RCC 7860 (cell line): ENCODE results near the gene MYOM3.

Source experiments
- DNase-seq: peaks from one replicate; pipeline ENCODE4 v3.0.0-alpha.2; 2015; ENCODE audit warnings: low spot score
- FAIRE-seq: peaks from 2 replicates; lab custom pipeline; 2012; peaks lifted over from hg19 to GRCh38; lab: Jason Lieb, UNC

Gene MYOM3

DNA sequence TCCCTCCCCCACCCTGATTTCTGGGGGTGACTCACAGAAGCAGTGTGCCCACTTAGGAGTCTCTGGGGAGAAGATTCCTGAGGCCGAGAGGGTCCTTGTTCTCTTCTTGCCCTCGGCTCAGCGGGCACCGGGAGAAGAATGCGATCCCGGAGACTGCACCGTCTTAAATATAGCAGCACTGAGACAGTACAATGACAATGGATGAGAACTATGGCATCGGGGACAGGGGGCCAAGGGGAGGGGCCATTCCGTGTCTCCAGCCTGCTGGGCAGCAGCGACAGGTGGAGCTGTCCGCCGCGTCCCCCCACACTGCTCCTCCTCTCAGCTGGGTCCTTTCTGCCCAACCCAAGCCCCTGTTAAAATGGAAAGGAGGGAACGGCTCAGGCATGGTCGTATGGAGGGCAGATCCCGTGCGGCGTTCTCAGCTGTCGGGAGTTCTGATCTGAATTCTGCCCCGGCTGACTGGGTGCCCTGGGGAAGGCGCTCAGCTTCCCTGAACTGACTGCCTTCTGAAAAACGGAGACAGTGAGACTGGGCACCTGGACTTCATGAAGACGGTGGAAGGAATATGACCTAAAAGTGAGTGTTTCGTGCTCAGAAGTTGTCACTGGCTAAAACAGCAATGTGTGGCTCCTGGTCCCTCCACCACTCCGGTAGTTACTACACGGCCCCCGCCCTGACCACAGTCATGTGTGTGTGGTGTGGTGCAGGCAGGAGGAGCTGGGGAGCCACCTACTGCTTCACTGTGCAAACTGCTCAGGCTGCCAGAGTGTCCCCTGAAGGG lies at the start of gene MYOM3:
Gene MYOM3 (minus strand): TSS at position 140 of the 784 bp plus-strand sequence. CDS start 3,499 bp downstream, outside the sequence.
- FAIRE-seq (no peak), DNase-seq (peak; percentile 45)

DNA sequence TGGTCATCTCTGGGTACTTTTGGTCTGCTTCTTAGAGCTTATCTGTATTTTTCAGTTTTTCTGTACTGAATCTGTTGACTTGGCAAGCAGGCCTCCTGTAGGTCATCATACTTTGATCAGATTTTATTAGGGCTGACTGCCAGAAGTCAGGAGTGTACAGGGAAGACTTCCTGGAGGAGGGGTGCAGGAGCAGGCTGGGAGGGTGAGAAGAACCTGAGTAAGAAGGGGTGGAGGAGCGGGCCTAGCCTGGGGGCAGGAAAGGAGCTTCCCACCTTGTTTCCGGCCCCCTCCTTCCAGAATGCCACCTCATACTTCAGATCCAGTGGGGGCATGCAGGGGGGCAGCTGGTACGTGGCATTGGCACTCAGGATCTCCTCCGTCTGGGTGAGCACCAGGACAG lies 49.3 kb upstream of the MYOM3 start:
- DNase-seq (no peak), FAIRE-seq (no peak)

DNA sequence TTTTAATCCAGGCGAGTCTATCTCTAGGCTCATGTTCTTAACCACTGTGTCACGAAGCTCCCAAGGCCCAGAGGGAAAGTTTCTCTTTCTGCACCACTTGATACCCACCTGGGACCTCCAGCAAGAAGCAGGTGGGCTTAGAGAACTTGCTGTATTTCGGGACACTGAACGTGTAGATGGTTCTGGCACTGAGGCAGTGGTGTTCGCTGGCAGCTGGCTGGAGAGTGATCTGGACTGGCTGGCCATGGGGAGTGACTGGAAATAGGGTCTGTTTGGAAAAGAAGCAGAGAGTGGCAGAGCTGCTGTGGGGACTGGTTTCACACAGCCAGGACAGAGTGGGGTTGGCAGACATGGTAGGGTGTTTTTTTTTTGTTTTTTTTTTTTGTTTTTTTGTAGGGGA lies 47.4 kb upstream of the MYOM3 start:
- DNase-seq (no peak), FAIRE-seq (no peak)

DNA sequence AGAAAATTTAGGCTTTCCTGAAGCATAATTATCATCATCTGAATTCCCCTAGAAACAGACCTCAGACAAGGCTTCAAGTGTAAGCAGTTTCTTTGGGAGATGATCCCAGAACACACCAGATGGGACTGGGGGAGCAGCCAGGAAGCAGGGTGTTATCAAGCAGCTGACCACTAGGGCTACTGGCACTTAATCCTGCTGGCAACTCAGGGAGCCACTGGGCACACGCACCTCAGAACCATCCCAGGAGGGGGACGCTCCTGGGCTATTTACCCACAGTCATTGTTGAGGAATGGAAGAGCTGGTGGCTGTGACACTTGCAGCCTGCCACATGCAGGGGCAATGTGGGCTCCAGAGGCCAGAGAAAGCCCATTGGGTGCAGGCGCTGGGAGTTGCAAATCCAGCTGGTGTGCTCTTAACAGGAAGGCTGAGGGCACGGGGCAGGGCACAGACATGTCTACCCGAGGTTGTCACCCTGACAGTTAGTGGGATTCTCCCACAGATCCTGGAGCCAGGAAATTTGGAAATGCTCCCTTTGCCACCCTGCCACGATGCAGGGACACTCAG lies 46.1 kb upstream of the MYOM3 start:
- no peak for FAIRE-seq
- no peak for DNase-seq

DNA sequence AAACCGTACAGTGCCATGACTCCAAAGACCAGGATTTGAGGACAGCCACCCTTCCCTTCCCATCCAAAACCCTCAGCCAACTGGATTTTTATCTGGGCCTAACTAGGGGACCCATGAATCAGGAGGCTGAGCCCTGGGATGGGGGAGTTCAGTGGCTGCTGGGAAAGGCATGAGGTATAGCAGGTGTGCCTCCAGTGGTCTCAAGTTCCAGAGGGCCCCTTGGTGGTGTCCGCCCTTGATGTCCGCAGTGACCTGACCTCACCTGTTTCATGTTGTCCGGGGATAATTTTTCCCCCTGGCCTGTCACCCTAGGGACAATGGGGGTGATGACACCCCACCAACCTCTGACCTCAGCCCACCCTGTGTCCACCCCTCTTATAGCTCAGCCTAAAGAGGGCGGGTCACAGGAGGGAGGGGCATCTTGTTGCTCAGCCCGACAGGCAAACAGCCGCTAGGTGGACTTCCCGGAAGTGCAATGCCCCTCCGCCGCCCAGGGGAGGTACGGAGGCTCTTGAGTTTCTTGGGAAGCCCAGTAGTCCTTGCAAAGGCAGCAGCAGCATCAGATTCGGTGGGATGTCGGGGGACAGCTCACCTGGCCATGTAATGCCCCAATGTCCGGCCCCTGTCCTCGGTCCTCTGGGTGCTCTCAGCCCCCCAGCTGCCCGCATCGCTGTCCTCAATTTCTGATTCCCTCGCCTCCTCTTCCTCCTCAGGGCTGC lies 44.8 kb upstream of the MYOM3 start:
- DNase-seq (no peak), FAIRE-seq (no peak)

DNA sequence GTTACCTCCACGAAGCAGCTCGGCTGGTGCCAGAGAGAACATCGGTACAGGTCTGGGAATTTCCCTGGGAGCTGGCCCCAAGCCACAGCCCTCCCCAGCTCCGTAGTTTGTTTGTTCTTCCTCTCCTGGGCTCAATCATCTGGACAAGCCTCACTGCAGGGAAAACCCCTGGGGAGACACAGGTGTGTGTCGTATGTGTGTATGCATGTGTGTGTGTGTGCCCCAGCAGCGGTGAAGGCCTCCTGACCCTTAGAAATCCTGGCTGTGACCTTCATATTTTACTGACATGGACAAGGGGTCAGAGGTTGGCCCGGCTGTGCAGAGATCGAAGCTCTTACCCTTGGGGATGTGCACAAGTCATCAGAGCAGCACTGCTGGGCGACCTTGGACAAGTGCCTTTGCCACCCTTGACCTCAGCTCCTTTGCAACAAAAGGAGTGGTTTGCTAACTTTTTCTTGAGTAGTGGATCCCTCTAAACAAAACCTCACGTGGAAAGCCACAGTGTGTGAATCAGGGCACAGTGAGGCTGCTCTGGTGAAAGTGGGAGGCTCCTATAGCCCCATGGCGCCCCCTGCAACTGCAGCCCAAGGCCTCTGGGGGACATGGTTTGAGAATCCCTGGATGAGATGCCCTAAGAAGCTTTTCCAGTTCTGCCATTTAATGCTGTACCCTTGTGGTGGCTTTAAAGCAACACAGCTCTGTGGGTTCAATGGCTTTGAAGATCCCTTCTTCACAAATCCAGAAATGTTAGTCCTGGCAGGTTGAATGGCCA lies 43.3 kb upstream of the MYOM3 start:
- FAIRE-seq (no peak), DNase-seq (no peak)

DNA sequence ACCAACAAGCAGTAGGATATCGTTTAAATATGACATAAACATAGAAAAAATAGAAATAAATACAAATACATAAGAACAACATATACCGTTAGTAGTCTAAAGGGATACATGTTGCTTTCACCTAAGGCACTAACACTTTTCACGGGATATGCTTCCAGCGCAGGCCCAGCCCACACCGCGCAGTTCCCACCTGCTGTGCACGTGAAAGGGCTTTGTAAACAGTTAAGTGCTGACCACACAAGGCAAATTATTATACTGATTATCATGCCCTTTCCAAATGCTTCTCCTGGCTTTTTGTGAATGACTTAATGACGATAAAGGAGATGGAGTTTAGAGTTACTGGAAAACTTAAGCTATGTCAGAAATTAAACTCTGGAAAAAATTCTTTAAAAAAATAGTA lies 42.3 kb upstream of the MYOM3 start:
- no peak for DNase-seq
- no peak for FAIRE-seq

DNA sequence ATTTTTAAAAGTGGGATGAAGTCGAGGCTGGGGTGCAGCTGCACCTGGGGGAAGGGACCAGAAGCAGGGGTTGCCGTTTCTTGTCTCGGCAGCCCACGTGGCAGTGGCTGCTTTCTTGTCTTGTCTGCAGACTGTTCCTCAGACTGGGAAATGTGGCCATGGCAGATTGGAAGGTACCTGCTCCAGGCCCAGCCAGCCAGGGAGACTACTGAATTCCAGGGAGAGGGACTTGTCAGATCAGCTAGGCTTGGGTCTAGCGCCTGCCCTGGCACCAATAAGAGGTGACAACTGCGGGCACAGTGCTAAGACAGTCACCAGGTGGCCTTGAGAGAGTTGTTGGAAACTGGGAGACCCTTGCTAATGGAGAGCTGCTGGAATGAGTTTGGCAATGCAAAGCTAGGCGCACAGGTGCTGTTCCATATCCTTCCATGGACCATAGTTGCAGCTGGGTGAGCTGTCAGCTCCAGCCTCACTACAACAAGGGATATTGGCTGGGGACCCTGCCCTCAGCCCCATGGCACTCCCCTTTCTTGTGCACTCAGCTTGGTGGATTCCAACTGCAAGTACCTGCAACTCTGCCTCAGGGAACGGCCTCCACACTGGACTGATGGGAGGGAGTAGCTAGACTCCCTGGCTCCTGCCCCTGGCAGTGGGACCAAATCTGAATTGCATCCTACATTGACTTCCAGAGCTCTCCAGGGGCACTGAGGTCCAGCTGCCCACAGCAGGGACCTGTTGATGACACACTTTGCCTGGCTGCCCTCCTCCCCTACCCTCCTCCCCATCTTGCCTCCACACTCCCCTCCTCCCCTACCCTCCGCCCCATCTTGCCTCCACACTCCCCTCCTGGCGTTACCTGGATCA lies 40.9 kb upstream of the MYOM3 start:
- FAIRE-seq (no peak), DNase-seq (no peak)

DNA sequence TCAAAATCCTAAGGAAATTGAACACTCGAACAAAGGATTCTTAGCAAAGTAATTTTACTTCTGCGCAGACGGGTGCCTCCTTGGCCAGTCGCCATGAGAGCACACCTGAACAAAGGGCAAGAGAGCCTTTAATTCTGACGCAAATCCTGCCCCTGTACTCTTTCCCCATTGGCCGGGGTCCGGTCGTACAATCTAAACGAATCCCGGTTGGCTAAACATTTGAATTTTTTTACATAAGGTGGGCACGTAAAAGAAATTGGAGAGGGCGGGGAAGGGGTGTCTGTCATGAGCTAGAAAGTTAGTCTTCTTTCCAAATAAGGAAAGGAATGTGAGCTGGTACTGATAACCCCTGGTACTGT lies 39.2 kb upstream of the MYOM3 start:
- no peak for FAIRE-seq
- DNase-seq: no peak

DNA sequence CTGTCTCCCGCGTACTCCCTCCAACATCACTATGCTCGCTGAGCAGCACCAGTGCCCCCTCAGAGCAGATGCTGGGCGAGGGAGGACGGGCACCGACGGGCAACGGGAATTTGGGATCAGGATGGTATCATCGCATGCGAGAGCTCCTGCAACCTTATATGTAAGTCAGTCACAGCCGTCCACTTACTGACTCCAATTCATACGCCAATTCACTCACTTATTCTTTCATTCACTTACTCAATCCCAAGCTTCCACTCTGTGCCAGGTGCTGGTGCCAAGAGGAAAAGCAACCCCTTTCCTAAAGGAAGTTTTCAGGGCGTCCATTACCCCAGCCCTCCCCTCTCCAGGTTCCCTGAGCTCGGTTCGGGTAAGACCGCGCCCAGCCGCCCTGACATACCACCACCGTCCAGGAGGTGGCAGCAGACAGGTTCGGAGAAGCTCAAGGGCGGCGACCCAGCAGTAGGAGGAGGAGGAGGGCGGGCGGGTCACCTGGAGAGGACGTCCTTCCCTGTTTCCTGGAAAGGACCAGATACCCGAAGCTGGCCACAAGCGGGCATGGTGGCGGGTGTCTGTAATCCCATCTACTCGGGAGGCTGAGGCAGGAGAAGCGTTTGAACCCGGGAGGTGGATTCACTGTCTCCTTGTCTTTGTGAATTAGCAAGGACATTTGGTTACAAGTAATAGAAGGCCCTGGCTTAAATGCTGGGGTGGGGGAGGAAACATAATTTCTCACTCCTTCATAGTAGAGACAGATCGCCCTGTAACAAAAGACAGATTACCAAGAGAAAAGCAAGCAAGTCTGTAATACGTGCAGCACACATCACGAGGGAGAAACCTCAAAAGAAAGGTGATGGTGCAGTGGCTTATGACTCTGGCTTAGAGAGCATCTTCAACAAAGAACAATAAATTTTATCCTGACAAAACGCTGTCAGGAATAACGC lies 38.6 kb upstream of the MYOM3 start:
- DNase-seq (peak; percentile 67), FAIRE-seq (peak; percentile 17)

DNA sequence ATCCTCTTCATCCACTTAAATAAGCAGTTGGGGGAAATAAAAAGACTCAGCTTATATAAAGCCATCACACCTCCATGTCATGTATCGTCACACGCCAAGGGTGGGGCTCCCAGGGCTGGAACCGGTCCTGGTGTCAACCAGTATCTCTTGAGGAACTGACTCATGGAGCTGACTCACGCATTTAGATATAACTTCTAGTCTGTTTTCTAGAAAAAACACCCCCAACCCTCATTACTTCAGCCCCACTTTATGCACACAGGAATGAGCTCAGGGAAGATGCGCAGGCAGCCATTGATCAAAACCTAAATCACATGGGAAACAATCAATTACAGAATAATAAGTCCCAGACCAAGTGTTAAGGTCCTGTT lies 37.9 kb upstream of the MYOM3 start:
- FAIRE-seq (peak; percentile 81), DNase-seq (peak; percentile 75)

DNA sequence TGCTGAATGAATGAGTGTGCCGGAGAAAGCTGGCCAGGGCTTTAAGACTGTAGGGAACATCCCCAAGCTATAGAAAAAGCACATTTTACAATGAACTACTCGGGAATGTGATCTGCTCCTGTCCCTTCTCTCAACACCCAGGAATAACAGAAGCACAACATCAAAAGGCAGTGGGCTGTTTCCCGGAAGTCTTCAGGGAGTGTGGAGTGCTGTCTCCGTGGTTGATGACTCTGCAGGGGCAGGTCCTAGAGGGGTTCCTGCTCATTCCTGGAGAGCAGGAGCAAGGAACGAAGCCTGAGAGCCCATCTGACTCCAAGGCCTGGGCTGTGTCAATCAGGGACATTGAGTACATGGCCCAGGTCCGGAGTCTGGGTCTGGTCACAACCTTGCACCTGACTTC lies 35.9 kb upstream of the MYOM3 start:
- DNase-seq: no peak
- no peak for FAIRE-seq

DNA sequence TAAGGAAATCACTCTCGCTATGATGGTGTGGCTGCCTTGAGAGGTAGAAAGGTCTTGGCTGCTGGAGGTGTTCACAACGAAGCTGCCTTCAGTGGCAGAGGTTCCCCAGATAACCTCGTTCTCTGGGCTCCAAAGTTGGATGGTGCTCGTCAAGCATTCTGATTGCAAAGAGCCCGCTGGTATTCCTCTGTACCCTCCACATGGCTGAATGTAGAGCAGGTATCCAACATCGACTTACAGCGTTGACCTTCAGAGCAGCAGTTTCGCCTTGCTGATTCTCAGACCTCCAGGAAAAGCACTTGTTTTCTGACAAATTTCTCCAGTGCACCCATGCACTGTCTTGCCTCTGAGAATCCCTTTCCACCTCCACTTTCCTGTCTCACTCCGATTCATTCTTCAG lies 35.3 kb upstream of the MYOM3 start:
- DNase-seq (no peak), FAIRE-seq (no peak)

DNA sequence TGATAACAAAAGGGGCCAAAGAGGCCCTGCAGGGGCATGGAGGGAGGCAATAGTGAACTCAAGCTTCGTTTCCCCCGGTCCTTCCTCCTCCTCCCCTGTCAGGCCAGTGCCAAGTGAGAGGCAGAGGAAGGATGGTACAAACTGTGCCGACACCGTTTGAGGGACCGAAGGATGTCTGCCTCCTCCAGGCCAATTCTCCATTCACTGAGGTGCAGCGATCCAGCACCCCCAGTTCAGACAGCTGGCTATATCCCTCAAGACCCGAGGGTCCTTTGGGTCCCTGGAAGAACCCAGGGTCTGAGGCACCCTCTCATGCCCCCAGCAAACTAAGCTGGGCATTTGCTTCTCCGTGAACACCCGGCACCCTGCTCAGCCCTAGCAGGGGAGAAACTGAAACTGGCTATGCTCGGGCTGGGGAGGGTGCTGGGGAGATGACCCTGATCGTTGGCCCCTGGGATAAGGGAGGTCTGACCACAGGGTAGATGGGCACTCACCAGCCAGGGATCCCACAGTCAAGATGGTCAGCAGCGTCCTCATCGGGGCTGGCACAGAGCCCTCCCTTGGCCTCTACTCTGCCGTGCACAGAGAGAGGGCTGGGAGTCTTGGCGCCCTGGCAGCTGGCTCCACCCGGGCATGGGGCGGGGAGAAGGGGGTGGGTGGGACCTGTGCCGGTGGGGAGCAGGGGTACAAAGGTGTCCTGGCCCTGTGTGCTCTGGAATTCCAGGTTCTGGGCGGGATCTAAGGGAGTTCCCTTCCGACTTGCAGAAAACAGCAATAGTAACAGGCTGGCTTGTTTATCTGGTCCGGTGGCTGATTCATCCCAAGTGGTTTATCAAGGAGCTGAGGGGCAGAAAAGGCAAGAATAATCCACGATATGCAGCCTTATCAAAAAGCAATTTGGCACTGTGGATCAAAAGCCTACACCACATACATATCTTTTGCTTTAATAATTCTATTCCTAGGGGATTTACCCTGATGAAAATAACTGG lies 30.9 kb upstream of the MYOM3 start, which contains the start of gene IL22RA1:
Gene IL22RA1 (minus strand): TSS at position 595 of the 989 bp plus-strand sequence. CDS start 58 bp downstream, at position 537.
- DNase-seq (no peak), FAIRE-seq (no peak)

DNA sequence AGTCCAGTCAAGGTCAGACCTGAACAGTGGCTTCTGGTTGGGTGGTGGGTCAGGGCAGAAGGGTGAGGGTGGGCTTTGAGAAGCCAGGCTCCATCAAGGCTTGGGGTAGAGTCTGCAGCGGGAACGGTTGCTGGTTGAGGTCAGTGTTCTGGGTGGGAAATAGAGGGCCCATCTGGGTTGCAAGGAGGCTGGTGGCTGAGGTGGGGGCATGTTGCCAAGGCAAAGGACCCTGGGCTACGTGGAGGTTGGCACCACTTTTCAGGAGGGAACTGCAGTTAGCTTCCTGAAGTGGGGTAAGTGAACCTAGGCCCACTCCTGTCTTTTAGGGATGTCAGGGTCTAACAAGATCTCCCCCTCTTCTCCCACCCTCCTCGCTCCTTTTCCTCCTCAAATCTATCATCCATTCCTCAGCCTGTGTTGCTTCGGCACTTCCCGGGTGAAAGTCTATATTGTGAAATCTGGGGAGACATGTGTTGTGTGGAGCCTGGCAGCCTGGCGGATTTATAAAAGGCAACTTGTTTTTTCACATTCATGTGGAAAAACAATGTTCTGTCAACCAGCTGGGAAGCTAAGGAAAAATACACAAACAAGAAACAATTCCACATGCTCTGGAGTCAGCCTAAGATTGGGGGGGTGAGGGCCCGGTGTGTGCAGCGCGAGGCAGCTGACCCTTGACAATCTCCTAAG lies 29.5 kb upstream of the MYOM3 start:
- DNase-seq: no peak
- FAIRE-seq: no peak

DNA sequence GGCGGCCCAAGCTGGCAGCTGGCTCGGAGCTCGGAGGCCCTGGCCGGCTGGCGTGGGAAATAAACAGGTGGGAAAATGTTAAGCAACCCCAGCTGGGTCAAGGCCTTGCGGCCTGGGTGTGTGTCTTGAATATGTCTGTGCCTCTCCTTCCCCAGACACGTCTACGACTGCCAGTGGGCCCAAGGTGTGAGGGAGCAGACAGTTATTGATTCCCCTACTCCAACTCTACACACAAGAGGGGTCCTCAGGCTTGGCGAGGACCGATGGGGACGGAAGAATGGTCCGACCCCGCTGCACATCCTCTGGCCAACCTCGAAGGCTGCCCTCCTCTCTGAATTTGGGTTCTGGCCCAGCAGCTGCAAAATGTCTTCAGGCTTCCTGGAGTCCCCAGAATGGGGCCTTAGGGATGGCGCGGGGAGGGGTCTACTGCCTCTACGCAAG lies 28.8 kb upstream of the MYOM3 start:
- FAIRE-seq (no peak), DNase-seq (no peak)

DNA sequence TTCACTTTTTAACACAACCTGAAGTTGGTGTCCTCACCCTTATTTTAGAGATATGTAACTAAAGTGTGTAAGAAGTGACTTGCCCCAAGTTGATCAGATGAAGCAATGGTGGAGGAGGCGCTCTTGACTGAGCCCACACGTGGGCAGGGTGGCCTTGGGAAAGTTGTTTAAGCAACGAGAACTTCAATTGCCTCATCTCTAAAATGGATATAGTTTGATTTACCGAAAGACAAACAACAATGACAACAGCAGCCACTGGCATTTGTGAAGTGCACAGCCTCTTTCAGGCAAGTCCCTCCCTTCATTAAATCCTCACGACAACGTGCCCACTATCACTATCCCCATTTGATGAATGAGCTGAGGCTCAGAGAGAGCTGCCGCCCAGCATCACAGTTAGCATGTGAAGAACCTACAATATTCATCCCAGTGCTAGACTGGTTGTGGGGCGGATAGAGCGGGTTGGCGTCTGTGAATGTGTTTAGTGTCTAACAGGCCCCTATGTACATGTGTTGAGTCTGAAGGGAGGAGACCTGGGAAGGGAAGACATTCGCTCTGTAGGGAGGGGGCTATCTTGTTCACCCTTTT lies 28.0 kb upstream of the MYOM3 start:
- no peak for FAIRE-seq
- DNase-seq: no peak
